Large intestine (tissue), 3 donors: Measurements from ENCODE around the gene PLCB2. TPM values are rescaled to one million over a fixed set of nuclear protein-coding genes. Genes with fewer than 3 reads are reported as not detected.
A peak's percentile ranks its signal among the peaks of the same experiment; 100 is the strongest.

Source experiments
- DNase-seq, 2 donors: peaks; one replicate each; pipeline versions ENCODE4 v3.0.0 to v3.0.0-alpha.2; 2013
- H3K27ac ChIP-seq: one replicate; pipeline ENCODE4 v1.5.1; 2013; ENCODE audit warnings: low read length
- H3K27me3 ChIP-seq: 2 replicates; pipeline ENCODE4 v1.6.1; 2013; ENCODE audit warnings: low read length; ENCODE audit not compliant: control insufficient read depth, insufficient read depth
- H3K36me3 ChIP-seq: 2 replicates; pipeline ENCODE4 v1.6.1; 2013; ENCODE audit warnings: low read length; ENCODE audit not compliant: control insufficient read depth, insufficient read depth
- H3K4me1 ChIP-seq: one replicate; pipeline ENCODE4 v1.6.1; 2013; ENCODE audit warnings: low read length; ENCODE audit not compliant: control insufficient read depth, insufficient read depth
- H3K4me3 ChIP-seq: one replicate; pipeline ENCODE4 v1.5.1; 2013; ENCODE audit warnings: low read length
- H3K9me3 ChIP-seq: one replicate; pipeline ENCODE4 v1.6.1; 2013; ENCODE audit warnings: mild to moderate bottlenecking, low read depth, low read length, moderate library complexity; ENCODE audit not compliant: control insufficient read depth
- WGBS: methylation state at CpG from one replicate; pipeline ENCODE4 v1.1.5; 2013; ENCODE audit warnings: low lambda C conversion rate; ENCODE audit not compliant: insufficient coverage; 5-methylcytosine and 5-hydroxymethylcytosine counted together
- polyA plus RNA-seq: library from polyadenylated mRNA; unstranded; fragments of 120-200 nt; gene quantifications from one replicate; pipeline ENCODE4 v1.2.1, GENCODE V29; 2013

The PLCB2 gene
- polyA plus RNA-seq, 1 donor, result 11.7 TPM

DNA sequence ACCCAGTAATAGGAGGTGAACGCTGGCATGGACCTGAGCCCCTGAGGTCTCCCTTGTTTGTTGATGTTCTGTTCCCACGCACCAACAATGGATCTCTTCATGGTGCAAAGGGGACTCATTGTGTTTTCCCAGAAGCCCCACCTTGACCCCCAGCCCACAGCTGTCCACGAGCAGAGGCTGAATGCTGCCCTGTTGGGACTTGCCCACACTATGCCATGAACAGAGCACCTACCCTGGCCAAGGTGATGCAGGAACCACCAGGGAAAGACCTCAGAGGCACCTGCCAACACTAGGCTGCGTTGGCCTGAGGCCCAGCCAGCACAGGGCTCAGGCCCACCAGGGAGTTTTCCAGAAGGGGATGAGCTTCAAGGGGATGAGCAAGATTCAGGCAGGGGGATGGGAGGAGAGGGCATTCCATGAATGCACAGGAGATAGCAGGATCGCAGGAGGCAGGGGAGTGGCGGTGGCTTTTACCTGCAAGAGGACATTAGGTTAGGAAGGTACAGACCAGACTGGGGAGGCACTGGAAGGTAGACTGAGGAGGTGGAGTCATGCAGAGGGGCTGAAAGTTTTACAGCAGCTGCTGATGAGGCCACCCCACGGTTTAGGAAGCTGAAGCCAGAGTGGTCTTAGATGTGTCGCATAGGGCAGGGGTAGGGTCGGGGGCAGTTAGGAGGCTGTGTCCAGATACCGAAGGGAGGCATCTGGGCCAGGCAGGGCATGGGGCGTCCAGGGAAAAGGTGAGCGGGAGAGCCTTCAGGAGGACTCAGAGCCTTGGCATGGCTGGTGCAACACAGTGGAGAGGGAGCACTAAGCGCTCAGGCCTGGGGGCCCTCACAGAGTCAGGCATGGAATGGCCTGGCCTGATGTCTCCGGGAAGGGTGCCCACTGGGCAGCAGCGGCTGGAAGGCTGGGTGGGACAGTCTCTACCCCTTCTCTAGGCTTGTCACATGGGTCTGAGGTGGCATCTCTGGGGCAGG lies 39.1 kb upstream of the PLCB2 start:
- no peak overlapping the region for H3K4me3 ChIP-seq
- H3K27ac ChIP-seq, result peak overlapping the region; percentile 99
- peaks cover 82% of the 10 kb centered on the region for H3K4me1 ChIP-seq
- H3K36me3 ChIP-seq, result no peaks in the 10 kb centered on the region
- peak in 1 of 2 donors; percentile 54 for DNase-seq
- H3K9me3 ChIP-seq, result no peaks in the 10 kb centered on the region
- no peaks in the 10 kb centered on the region for H3K27me3 ChIP-seq
- 18% methylated on average over 2 of the region's 15 CpGs for WGBS

DNA sequence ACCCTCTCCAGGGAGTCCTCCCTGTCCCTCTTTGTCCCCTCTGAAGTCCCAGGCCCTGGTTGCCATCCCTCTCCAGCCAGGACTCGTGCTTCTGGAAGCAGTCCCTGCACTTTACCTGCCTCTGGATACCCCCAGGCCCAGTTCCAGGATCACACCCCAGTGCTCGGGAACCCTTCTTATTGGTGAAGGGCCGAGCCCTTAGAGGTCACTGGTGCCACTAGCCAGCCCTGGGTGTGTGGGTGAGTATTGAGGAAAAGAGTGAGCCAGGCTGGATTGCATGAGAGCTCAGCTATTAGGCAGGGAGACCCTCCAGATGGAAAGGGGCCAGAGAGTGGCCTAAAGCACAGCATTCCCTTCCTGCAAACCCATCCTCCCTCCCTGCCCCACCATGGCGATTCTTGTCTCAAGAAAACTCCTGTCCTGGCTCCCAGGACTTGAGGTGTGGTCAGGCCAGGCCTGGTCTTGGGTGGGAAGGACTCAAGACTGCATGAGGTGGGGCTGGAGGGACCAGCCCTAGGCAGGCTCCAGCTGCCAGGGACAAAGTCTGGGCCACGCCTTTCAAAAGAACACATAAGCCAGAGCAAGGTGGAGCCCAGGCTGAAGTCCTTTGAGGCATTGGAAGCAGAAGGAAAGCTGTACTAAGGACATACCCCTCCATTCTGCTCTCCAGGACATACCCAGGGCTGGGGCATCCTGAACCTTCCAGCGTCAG lies 38.3 kb upstream of the PLCB2 start:
- H3K4me3 ChIP-seq, result no peak overlapping the region
- peak; percentile 95 to 98 for DNase-seq
- peak overlapping the region; percentile 99 for H3K27ac ChIP-seq
- peaks cover 90% of the 10 kb centered on the region for H3K4me1 ChIP-seq
- no peaks in the 10 kb centered on the region for H3K27me3 ChIP-seq
- no peaks in the 10 kb centered on the region for H3K36me3 ChIP-seq
- H3K9me3 ChIP-seq, result no peaks in the 10 kb centered on the region
- WGBS, result no CpG with 5 or more reads among the region's 6 CpGs

DNA sequence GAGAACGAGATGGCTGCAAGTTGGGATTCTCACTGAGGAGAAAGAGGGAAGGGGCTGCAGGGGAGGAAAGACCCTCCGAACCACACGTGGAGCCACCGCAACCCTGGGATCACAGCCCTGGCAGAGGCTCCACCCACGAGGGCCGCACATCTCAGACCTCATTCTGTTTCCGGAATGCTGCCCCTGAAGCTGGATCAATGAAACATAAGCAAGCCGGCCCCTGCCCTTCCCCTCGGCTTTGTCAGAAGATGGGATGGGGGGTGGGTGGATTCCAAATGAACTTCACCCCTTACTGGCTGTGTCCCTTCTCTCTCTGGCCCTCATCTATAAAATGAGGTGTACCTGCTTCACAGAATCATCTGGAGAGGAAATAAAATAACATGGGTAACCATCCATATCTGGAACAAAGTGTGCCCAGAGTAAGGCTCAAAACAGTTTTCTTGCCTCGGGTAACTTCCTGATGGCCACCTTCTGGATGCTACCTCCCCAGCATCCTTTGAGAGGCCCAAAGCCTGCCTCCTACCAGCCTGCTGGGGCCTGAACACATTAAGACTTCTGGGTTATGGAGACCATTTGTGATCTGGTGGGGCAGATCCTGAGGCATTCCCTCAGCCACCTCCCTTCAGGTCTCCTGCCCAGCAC lies 37.6 kb upstream of the PLCB2 start:
- no CpG with 5 or more reads among the region's 10 CpGs for WGBS
- Histone ChIP-seq H3K27me3 (no peaks in the 10 kb centered on the region), H3K9me3 (no peaks in the 10 kb centered on the region), H3K4me3 (no peak overlapping the region), H3K4me1 (peaks cover 93% of the 10 kb centered on the region), H3K36me3 (no peaks in the 10 kb centered on the region), H3K27ac (peak overlapping the region; percentile 99)
- peak in 1 of 2 donors; percentile 33 for DNase-seq

DNA sequence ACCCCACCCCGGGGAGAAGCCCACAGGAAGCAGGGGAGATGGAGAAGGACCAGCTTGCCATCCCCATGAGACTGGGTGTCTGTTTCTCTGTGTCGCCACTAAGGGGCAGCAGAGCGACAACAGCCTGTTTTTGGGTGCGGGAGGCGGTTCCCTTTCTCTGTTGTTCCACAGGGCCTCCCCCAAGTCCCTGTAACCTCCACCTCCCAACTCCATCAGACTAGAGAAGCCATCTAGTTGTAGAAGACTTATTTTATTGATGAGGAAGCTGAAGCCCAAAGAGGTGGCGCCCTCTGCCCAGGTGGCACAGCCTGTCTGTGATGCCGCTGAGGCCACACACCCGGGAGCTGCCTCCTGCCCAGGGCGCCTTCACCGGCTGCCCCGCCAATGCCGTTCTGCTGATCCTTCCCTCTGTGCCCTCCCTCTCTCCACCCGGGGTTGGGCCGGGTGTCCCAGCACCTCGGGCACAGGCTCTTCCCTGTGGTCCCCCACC lies 36.9 kb upstream of the PLCB2 start:
- Histone ChIP-seq H3K27me3 (no peaks in the 10 kb centered on the region), H3K4me1 (peaks cover 93% of the 10 kb centered on the region), H3K9me3 (no peaks in the 10 kb centered on the region), H3K27ac (peak overlapping the region; percentile 99), H3K4me3 (no peak overlapping the region), H3K36me3 (no peaks in the 10 kb centered on the region)
- no CpG with 5 or more reads among the region's 15 CpGs for WGBS
- peak; percentile 66 for DNase-seq

DNA sequence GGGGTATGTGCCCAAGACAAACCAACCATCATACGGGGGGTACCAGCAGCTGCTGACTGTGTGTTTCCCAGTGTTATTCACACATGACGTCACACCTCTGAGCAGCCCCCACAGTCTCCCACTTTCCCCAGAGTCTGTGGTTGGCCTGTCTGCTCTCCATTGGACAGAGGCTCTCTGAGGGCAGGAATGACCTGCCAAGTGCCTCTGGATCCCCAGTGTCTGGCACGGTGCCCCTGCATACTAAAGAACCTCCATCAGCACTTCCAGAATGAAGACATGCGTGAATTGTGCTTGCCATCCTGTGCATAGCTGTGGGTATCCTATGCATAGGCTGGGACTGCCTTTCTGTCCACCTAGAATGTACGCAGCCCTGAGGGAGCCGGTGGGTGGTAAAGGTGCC lies 36.5 kb upstream of the PLCB2 start:
- no peak overlapping the region for H3K27ac ChIP-seq
- no CpG with 5 or more reads among the region's 6 CpGs for WGBS
- peaks cover 93% of the 10 kb centered on the region for H3K4me1 ChIP-seq

DNA sequence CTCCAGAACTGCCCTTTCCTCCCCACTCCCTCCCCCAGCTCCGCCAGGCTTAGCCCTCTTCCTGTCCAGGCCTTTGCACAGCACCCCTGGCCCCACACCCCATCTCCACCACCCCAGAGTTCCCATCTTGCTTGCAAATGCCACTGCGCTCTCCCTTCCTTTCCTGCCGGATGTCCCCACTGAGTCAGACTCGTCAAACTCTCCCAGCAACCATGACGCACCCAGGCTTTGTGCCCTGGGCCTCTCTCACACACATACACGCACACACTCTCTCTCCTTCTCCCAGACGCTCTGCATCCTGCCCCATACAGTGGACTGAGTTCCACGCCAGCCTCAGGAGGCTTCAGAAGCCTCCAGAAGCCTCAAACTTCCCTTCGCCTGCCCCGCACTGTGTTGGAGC lies 35.8 kb upstream of the PLCB2 start:
- H3K4me1 ChIP-seq, result peaks cover 90% of the 10 kb centered on the region
- H3K27me3 ChIP-seq, result no peaks in the 10 kb centered on the region
- WGBS, result no CpG with 5 or more reads among the region's 10 CpGs
- no peaks in the 10 kb centered on the region for H3K36me3 ChIP-seq
- H3K27ac ChIP-seq, result no peak overlapping the region
- no peak overlapping the region for H3K4me3 ChIP-seq
- peak in 1 of 2 donors; percentile 3 for DNase-seq
- no peaks in the 10 kb centered on the region for H3K9me3 ChIP-seq

More for the DNA sequence above, 36.5 kb upstream of the PLCB2 start:
- no peaks in the 10 kb centered on the region for H3K27me3 ChIP-seq
- H3K36me3 ChIP-seq, result no peaks in the 10 kb centered on the region
- H3K9me3 ChIP-seq, result no peaks in the 10 kb centered on the region
- no peak for DNase-seq
- H3K4me3 ChIP-seq, result no peak overlapping the region

DNA sequence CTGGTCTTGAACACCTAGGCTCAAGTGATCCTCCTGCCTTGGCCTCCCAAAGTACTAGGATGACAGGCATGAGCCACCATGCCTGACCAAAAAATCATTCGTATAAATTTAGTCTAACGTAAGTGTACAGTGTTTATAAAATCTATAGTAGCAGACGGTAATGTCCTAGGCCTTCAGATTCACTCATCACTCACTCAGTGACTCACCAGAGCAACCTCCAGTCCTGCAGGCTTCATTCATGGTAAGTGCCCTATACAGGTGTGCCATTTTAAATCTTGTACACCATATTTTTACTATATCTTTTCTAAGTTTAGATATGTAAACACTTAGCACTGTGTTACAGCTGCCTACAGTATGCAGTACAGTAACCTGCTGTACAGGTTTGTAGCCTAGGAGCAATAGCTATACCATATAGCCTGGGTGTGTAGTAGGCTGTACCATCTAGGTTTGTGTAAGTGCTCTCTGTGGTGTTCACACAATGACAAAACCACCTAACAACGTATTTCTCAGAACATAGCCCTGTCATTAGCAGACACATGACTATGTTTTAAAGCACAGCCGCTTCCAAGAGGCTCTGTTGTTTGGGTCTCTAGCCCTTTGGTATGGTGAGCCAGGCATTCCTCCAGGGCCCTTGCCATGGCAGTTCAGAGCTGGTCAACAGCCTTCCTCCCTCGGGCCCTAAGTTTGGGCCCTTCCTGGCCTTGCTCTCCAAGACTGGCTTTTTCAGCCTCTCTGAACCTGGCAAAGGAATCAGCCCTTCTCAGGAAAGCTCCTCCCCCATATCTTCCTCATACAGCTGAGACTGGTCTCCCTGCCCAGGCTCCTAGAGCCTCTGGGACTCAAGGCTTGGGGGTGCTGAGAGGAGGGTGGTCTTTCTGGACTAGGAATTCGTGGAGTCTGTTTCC lies 34.9 kb upstream of the PLCB2 start:
- H3K27me3 ChIP-seq, result no peaks in the 10 kb centered on the region
- no peaks in the 10 kb centered on the region for H3K36me3 ChIP-seq
- H3K27ac ChIP-seq, result peak overlapping the region; percentile 51
- H3K4me1 ChIP-seq, result peaks cover 90% of the 10 kb centered on the region
- WGBS, result no CpG with 5 or more reads among the region's 7 CpGs
- H3K9me3 ChIP-seq, result no peaks in the 10 kb centered on the region
- no peak overlapping the region for H3K4me3 ChIP-seq
- DNase-seq, result peak in 1 of 2 donors; percentile 53

DNA sequence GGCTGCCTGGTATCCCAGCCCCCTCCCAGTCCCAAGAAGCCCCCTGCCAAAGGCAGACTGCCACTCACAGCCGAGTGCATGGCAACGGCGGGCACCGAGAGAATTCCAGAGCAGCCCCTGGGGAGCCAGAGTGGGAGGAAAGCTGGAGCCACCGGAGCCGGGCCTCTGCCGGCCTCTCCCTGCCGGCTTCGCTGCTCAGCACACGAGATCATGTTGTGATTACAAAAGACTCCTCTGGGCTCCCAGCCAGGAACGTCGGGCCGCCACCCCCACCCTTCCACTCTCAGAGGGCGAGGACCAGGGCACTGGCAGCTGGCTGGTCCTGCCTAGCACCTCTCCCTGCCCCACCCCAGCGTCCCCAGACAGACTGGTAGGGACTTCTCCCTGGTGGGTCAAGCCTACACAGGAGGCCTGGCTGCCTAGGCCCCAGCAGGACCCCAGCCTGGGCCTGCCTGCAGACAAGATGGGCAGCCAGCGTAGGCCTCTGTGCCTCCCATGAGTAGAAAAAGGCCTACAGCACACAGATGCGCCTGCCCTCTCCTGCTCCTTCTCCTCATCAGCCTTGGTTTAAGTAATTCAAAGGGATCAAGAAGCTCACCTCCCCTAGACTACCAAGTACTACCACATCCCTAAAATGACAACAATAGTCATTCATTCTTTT lies 33.1 kb upstream of the PLCB2 start, which contains the start of gene CCDC9B:
Gene CCDC9B, minus strand, starts transcription at position 200 of the 661 bp plus-strand sequence. Its CDS starts 120 bp downstream, at position 80.
- Histone ChIP-seq H3K9me3 (no peaks in the 10 kb centered on the region), H3K4me1 (peaks cover 85% of the 10 kb centered on the region), H3K27ac (peak within 1 kb of the TSS; percentile 82), H3K4me3 (peak within 1 kb of the TSS; percentile 16), H3K27me3 (no peaks in the 10 kb centered on the region), H3K36me3 (no peaks in the 10 kb centered on the region)
- DNase-seq, result peak; percentile 90 to 94
- no CpG with 5 or more reads among the region's 17 CpGs for WGBS
